HL-60 (cell line): ENCODE measurements around the gene ZNF213.
"Not testable (repeated sequence)": the region's sequence is repeated elsewhere in the genome, so short reads cannot be mapped to it uniquely, and the experiment has no call there.

Experiments used
- DNase-seq, 2 experiments: peaks; one replicate each; pipeline ENCODE4 v3.0.0-alpha.2; 2010 to 2020; ENCODE audit warnings: low read depth in 1 of 2, low spot score in 1 of 2
- H3K27ac ChIP-seq: fragments of 250-450 bp; sonication (Bioruptor Pico); replicated peaks from 2 replicates; pipeline ENCODE4 v1.5.1; 2020; ENCODE audit warnings: mild to moderate bottlenecking, moderate library complexity
- H3K27me3 ChIP-seq: fragments of 250-450 bp; sonication (Bioruptor Pico); 2 replicates; pipeline ENCODE4 v1.5.1; 2021; ENCODE audit warnings: mild to moderate bottlenecking, moderate library complexity; ENCODE audit not compliant: insufficient read depth, poor library complexity, severe bottlenecking
- H3K4me3 ChIP-seq: replicated peaks from 2 replicates; pipeline ENCODE4 v1.5.1; 2011; ENCODE audit warnings: mild to moderate bottlenecking, control low read depth, low read length; ENCODE audit not compliant: insufficient read depth
- GABPA ChIP-seq: IDR thresholded peaks from 2 replicates; pipeline ENCODE4 v1.6.1; 2012; ENCODE audit warnings: low read depth
- POLR2AphosphoS5 ChIP-seq: IDR thresholded peaks from 2 replicates; pipeline ENCODE4 v1.6.1; 2012; ENCODE audit warnings: low read depth
- SPI1 ChIP-seq: IDR thresholded peaks from 2 replicates; pipeline ENCODE4 v1.6.1; 2012; ENCODE audit warnings: low read depth, mild to moderate bottlenecking, borderline replicate concordance
- TF ChIP-seq, protein P1 (sequence below): IDR thresholded peaks from one replicate; pipeline ENCODE4 v1.5.1; 2011; ENCODE audit warnings: low read length, control low read depth, inconsistent platforms; ENCODE audit not compliant: insufficient read depth
- TF ChIP-seq, protein P2 (sequence below): IDR thresholded peaks from 2 replicates; pipeline ENCODE4 v1.6.1; 2012; ENCODE audit warnings: low read depth; ENCODE audit not compliant: insufficient replicate concordance

ZNF213 gene

DNA sequence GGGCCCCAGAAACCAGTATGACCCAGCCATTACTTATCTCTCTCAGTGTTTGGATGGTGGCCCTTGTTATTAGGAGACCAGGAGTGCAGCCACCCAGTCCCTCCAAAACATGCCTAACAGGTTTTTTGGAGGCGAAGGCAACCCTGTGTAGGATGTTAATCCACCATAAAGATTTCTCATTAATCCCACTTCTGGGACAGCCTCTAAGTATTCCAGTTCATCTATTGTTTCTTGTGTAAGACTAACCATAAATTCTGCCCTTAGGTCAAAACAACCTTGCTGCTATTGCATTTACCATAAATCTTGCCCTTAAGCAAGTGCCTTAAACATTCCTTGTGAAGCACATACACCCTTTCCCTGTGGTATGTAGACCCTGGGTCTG, 31.7 kb downstream of the ZNF213 start:
- Histone ChIP-seq H3K4me3 (no peak overlapping the region), H3K27ac (no peak overlapping the region), H3K27me3 (peaks cover 28% of the 10 kb centered on the region)
- TF ChIP-seq, protein P1, sequence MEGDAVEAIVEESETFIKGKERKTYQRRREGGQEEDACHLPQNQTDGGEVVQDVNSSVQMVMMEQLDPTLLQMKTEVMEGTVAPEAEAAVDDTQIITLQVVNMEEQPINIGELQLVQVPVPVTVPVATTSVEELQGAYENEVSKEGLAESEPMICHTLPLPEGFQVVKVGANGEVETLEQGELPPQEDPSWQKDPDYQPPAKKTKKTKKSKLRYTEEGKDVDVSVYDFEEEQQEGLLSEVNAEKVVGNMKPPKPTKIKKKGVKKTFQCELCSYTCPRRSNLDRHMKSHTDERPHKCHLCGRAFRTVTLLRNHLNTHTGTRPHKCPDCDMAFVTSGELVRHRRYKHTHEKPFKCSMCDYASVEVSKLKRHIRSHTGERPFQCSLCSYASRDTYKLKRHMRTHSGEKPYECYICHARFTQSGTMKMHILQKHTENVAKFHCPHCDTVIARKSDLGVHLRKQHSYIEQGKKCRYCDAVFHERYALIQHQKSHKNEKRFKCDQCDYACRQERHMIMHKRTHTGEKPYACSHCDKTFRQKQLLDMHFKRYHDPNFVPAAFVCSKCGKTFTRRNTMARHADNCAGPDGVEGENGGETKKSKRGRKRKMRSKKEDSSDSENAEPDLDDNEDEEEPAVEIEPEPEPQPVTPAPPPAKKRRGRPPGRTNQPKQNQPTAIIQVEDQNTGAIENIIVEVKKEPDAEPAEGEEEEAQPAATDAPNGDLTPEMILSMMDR: no peak
- no peak for TF ChIP-seq POLR2AphosphoS5
- TF ChIP-seq SPI1: no peak
- TF ChIP-seq GABPA: no peak
- TF ChIP-seq, protein P2, sequence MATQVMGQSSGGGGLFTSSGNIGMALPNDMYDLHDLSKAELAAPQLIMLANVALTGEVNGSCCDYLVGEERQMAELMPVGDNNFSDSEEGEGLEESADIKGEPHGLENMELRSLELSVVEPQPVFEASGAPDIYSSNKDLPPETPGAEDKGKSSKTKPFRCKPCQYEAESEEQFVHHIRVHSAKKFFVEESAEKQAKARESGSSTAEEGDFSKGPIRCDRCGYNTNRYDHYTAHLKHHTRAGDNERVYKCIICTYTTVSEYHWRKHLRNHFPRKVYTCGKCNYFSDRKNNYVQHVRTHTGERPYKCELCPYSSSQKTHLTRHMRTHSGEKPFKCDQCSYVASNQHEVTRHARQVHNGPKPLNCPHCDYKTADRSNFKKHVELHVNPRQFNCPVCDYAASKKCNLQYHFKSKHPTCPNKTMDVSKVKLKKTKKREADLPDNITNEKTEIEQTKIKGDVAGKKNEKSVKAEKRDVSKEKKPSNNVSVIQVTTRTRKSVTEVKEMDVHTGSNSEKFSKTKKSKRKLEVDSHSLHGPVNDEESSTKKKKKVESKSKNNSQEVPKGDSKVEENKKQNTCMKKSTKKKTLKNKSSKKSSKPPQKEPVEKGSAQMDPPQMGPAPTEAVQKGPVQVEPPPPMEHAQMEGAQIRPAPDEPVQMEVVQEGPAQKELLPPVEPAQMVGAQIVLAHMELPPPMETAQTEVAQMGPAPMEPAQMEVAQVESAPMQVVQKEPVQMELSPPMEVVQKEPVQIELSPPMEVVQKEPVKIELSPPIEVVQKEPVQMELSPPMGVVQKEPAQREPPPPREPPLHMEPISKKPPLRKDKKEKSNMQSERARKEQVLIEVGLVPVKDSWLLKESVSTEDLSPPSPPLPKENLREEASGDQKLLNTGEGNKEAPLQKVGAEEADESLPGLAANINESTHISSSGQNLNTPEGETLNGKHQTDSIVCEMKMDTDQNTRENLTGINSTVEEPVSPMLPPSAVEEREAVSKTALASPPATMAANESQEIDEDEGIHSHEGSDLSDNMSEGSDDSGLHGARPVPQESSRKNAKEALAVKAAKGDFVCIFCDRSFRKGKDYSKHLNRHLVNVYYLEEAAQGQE: no peak
- no peak for DNase-seq

DNA sequence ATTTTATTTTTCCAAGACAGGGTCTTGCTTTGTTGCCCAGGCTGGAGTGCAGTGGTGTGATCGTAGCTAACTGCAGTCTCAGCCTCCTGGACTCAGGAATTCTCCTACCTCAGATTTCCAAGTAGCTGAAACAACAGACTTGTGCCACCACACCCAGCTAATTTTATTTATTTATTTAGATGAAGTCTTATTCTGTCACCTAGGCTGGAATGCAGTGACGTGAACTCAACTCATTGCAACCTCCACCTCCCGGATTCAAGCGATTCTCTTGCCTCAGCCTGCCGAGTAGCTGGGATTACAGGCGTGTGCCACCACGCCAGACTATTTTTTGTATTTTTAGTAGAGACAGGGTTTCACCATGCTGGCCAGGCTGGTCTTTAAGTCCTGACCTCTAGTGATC, 33.9 kb downstream of the ZNF213 start:
- not testable (repeated sequence) for H3K4me3 ChIP-seq, DNase-seq, H3K27ac ChIP-seq
- H3K27me3 ChIP-seq: peaks cover 50% of the 10 kb centered on the region

DNA sequence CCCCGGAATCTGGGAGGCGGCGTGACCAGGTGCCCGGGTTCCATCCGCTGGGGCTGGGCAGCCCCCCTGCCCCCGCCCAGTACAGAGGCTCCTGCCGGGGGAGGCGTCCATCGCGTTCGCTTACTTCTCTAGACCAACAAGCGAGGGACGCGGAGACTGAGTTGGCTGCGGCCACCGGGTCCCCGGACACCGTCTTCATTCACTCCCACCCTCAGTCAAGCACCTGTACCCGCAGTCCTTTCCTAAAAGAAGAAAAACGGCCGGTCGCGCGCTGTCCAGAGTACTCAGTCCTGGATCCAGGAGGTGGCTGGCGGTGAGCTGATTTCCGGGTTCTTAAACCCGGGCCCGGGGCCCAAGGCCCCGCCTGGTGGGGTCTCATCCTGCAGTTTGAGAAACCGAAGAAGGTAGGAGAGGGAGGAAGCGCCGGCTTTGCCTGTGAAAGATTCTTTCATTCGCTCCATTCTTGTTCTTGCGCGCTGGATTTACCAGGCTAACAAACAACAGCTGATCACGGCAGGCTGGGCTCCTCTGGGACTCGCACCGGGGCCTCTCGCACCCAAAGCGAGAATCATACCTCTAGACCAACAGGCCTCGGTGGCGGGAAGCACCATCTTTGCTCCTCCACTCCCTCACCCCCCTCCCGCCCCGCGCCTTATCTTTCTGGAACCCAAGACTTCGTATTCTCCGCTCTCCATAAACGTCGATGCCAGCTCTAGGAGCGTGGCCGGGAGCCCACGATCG, 35.8 kb downstream of the ZNF213 start:
- peak overlapping the region; percentile 9; the same call in 1 of the 2 replicates for H3K4me3 ChIP-seq
- DNase-seq: no peak
- TF ChIP-seq GABPA (no peak), SPI1 (no peak), POLR2AphosphoS5 (no peak)
- TF ChIP-seq, protein P1: no peak
- TF ChIP-seq, protein P2: peak; percentile 89
- peaks cover 64% of the 10 kb centered on the region for H3K27me3 ChIP-seq
- no peak overlapping the region for H3K27ac ChIP-seq

DNA sequence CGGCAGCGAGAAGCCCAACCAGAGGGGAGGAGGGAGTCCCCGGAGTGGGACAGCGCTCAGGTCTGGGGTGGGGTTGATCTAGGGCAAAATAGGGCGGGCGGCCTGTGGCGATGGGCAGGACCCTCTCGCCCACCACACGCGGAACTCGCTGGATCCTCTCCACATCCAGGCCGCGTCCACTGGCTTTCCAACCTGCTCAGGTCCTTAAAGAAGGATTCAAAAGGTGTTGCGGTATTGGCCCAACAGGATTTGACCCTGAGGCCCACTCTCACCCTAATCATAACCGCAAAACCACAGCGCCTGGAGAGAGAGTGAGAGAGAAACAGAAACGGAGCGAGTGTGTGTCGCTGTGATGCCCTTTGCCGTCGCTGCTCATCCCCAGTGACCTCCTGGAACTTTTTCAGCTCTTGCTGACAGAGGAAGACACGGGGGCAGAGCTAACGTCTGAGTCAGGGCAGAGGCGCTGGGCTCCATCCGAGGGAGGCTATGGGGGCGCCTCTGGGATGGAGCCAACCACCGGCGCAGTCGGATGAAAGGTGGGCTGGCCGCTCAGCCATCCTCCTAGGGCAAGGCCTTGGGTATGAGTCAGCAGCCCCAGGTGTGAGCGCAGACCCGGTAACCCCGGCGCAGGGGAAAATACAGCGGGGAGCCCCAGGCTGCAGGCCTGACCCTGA, 36.5 kb downstream of the ZNF213 start:
- Histone ChIP-seq H3K27me3 (peaks cover 69% of the 10 kb centered on the region), H3K27ac (no peak overlapping the region), H3K4me3 (no peak overlapping the region)
- DNase-seq: peak in 1 of 2 experiments; percentile 31
- TF ChIP-seq, protein P2: peak; percentile 2
- TF ChIP-seq, protein P1: no peak
